CD4-positive, alpha-beta T cell treated with Interleukin-10 for 1 hour (primary cell): ENCODE data around the gene SKAP1.
A peak's percentile ranks its signal among the peaks of the same experiment; 100 is the strongest.
"Not testable (repeated sequence)": the region's sequence is repeated elsewhere in the genome, so short reads cannot be mapped to it uniquely, and the experiment has no call there.

Experiments
- DNase-seq: peaks from one replicate; pipeline ENCODE4 v3.0.0-alpha.2; 2020

SKAP1 gene

DNA sequence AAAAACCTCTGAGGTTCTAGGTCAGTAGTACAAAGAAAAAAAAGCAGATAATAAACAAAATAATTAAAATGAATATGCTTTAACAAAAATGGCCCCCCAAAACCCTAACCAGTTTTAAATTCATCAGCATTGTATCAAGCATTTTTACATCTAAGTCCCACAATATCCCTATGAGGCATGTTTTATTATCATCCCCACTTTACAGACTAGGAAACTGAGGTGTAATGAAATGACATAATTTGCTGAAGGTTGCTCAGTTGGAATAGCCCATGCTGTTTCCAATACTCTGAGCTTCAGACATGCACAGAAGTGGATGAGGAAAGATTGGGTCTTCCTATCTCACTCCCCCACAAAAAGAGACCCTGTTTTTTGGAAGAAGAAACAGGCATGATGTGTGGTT, 234.1 kb downstream of the SKAP1 start:
- no peak for DNase-seq

DNA sequence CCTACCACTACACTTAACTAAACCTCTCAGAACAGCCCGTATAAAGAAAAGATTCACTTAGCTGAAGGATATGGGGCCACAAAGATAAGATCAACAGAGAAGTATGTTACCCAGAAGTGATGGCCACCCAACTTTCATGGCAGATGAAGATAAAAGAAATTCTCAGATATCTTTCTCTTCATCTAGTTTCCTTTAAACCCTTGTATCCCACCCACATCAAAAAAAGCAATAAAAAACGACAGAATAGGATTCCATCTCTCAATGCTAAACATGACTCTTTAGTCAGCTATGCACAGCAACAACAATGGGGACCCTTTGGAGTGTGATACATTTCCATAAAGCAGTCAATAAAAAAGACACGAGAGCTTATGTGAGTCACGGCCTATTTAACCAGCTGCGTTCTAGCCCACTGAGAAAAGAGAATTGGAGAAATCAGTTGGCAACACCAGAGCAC, 235.9 kb downstream of the SKAP1 start:
- DNase-seq, result peak; percentile 30

DNA sequence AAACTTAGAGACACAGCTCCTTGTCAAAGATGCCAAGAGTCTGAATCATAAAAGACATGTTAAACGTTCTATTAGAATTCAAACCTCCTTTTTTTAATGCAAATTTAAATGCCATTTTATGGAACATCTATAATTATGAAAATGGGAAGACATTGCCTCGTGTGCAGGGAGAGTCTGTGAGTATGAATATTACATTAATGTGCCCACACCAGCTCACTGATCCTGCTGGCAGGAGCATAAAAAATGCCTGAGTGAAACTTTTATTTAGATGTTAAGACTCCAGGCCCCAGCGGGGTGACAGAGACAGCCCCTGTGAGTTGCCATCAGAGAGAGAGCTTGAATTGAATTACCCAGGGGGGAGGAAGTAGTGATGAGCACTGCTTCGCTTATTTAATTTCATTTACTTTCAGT, 237.7 kb downstream of the SKAP1 start:
- DNase-seq, result no peak

DNA sequence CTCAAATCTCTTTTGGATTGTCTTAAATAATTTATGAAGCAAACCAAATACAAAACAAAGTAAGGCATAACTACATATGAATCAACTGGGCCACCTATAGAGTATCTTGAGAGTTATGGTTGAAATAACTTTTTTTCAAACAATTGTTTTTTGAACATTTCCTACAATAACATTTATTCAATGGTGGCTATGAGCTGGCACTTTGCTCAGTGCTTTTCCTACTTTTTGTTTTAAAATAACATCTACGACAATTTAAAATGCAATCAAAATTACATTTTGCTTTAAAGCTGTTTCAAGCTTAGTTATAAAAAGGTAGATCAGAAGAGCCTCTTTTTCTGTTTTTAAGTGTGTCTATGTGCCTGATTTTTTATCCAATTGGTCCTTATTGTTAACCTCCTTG, 238.7 kb downstream of the SKAP1 start:
- no peak for DNase-seq

DNA sequence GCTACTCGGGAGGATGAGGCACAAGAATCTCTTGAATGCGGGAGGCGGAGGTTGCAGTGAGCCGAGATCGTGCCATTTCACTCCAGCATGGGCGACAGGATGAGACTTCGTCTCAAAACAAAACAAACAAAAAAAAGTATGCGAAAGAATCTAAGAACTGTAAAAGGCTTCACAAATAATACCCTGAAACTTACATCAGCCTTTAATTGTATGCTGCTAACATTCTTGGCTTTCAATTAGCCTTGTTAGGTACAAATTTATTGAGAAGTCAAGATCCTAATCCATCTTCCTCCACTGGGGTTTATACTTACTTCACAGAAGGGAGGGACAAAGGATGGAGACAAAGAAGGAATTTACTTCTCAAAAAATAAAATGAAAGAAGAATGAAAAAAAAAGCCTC, 239.1 kb downstream of the SKAP1 start:
- DNase-seq, result no peak

GRCh38 chr17:48187872-48188608, 242.0 kb downstream of the SKAP1 start:
- DNase-seq, result no peak

GRCh38 chr17:48186317-48186716, 243.7 kb downstream of the SKAP1 start:
- DNase-seq, result not testable (repeated sequence)

DNA sequence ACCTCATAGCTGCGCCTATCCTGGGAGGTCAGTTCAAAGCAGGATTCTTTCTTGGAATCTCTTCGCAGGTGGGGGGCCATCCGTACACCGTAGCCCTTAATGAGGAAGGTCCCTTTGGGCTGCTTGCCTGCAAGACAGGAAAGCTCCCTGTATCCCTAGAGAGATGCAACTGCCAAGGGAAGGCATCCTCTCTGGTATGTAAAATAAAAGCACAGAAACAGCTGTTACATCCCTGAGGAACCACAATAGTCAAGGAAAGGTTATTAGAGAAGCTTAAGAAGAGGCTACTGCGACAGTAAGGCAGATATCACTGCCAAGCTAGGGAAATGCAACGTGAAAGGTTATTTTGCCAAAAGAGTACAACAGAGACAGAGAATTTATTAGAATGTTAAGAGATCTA, 245.3 kb downstream of the SKAP1 start:
- no peak for DNase-seq

- DNase-seq, result no peak
Observed at GRCh38 chr17:48181653-48182052, 248.4 kb downstream of the SKAP1 start.

GRCh38 chr17:48180842-48181629, 249.0 kb downstream of the SKAP1 start:
- DNase-seq, result no peak

DNA sequence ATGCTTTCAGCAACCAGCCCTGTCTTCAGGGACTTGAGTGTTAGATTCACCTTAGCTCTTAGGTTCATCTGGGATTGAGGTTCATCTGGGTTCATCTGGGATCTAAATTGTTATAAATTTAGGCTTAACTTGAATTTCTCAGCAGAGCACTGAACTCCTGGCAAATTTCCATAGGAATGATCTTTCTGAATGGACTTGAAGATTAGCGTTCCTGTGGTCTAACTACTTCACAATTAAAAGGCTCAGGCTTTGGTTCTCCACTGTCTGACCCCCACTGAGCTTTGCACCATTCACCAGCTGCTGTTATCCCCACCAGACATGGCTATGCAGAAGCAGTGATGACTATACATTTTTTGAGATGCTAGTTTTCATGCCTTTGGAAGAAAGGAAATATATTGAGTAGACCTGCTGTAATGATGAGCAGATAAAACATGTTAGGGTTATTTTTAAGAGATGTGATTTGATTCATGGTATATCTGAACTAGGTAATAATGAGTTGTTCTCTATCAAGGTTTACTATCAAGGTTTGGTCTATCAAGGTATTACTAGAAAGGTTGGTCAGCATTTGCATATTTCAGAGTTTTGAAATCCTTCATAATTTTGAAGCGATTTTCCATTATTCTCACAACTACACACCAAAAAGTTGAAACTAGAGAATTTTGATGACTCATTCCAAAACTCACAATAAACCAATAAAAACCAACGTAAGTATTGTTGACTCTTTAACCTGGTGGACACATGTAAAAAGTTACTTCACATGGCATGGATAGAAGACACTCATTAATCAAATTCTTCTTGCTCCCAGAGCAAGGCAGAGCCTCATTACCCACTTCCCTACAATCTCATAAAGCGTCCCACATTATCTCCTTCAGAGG, 250.7 kb downstream of the SKAP1 start:
- DNase-seq, result no peak

- DNase-seq, result no peak
Observed at GRCh38 chr17:48178317-48178716, 251.7 kb downstream of the SKAP1 start.

DNA sequence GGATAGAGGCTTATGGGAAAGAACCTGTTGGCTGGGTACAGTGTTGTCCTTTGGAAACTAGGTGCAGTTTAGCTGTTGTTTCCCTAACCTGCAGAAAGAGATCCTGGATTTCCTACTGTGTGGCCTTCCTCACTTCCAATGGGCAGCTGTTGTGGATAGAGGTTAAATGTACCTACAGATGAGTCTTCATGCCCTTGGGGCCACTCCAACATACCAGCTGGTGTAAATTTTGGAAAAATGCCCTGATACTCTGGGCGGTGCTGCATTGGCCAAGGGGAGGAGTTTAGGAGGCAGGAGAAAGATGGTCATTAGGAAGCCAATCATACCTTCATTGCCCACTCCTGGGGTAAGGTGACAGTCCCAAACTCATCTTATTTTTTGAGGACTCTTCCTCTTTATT, 252.2 kb downstream of the SKAP1 start:
- DNase-seq, result no peak

DNA sequence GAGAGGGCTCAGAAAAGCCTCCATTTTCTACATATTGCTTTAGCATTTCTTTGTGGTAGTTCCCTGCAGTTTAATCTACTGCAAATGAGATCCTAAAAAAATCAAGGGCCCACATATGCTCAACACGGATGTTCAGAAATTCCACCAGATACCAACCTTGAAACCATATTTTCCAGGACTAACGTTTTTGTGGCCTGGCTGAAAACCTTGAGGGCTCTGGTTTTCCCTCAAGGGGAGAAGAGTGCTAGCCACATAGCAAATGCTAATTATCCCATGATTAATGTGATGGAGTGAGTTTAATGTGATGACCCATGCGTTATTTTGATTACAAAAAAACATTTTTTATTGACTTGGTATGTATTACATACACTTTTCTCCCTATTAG, 253.6 kb downstream of the SKAP1 start:
- no peak for DNase-seq

DNA sequence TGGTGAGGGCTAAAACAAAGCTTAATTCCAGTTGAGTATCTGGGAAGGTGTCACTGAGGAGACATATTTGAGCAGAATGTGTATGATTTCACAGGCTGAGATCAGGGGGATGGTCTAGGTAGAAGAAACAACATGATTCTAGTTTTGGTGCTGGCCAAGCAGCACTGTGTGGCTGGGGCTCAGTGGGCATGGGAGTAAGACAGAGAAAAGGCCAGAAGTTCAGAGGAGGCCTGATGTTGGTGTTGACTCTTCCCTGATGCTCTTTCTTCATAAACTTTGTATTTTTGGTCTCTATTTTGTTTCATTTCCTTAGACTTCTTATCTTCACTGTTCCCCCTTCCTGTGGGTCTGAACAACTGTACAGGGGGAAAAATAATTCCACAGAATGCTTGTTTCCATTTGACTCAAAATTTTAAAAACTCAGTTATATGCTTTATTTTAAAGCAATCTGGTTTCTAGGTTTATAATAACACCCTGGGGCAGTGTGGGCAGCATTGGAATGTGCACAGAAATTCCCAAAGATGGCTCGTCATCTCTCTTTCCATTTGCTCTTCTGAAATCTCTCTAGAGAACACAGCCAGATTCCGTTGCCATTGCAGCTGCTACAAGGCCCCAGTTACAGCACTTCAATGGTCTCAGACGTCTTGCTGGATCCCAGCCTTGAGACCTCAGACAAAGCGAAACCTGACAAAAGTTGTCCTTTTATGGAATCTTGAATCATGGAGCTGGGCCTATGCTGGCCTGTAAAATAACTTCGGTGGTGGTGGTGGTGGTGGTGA, 254.1 kb downstream of the SKAP1 start:
- DNase-seq, result no peak

DNA sequence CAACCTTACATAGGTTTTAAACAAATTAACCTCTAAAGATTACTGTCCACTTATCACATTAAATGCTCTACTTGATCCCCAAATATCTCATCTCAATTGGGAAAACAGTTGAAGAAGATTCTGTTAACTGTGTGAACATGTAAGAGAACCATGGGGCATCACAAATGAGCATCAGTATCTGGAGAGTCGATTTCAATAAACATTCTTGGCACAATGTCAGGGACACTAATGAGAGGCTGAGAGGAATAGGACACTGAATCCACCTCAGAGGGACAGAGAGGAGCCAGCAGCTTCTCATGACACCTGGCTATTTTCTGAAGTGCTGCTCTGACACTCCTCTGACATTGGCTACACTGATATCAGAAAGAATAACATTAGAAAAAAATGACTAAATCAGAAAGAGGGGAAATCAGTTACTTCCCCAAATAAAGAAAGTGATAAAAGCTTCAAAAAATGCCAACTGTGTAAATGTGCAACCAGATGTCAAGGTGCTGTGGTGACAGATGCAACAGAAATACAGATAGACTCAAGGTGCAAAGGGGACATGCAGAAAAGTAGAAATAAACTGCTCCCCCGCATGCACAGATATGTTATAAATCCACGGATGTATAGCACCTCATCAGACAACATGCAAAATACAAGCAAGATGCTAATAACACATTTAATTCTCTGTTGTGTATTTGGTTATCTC, 255.0 kb downstream of the SKAP1 start:
- DNase-seq, result no peak

DNA sequence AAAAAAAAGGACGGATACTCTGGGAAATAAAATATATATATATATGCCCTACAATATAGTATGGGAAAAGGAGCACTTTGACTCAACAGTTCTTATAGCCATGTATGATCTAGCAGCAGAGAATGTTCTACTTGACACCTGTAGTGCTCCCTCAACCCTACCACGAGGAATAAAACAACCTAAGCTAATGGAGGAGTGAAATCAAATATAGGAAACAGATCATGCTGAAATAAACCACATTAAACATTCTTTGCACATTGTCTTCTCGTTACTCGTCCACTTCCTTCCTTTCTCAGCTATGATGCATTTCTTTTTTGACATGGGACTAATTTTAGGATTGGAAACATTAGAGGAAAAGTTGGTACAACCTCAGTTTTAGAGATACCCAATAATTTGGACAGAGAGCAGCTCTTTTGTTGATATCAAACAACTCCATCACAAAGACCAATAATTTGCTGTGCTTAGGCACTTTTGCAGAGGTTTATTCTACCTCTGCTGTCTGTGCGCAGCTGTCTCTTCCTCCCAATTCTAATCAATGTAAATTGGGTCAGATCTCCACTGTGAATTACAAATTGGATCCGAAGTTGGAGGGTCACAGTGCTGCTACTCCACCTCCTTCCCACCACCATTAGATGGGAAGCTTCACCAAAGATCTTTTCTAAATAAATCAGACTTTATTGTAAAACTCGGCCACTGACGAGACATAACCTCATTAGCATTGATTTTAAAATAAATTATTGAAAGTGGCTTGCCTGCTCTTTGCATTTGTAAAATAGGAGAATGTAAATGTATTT, 256.6 kb downstream of the SKAP1 start:
- DNase-seq, result no peak

GRCh38 chr17:48169926-48170325, 260.1 kb downstream of the SKAP1 start:
- DNase-seq, result no peak

DNA sequence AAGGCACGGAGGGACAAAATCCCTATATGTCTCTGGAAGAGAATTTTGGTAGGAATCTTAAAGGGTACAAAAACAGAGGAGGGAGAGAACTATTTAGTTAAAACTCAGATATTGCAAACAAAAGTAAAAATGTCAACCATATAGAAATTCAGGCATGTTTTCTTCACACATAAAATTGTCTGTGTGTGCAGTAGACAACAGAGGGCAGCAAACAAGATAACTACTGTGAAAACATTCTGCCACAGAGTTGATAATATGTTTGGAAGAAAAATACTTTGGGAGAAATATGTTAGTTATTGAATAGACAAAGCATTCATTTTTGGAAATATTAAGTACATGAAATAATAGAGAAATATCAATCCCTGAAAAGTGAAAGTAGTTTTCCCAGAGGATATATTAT, 266.2 kb downstream of the SKAP1 start:
- no peak for DNase-seq

- no peak for DNase-seq
Observed at GRCh38 chr17:48162946-48163506, 267.0 kb downstream of the SKAP1 start.
